HCT116 (cell line): Measurements from ENCODE around the gene DNAJC25. TPM values are rescaled to one million over a fixed set of nuclear protein-coding genes. Genes with fewer than 3 reads are reported as not detected.

Source experiments
- ATAC-seq: fragments of 200-7000 bp; cut with Tn5 transposase; 2 replicates; pipeline ENCODE4 v1.9.1; 2020; ENCODE audit warnings: mild to moderate bottlenecking, moderate library complexity
- BruUV-seq: library from RNA; stranded (reverse); fragments of 400-500 nt; replicated peaks from 2 replicates; lab custom pipeline; 2021; lab: Mats Ljungman, UMichigan
- CTCF ChIA-PET: fragments of 300-600 bp; sonication (Branson Sonifier 250); formaldehyde crosslinking; loops from one replicate; lab custom pipeline; 2021; ENCODE audit warnings: antibody characterized with exemption; lab: Charles Lee
- POLR2A ChIA-PET: fragments of 300-600, 350-600 bp; sonication (Branson Sonifier 250); formaldehyde crosslinking; loops from one replicate; lab custom pipeline; 2021; ENCODE audit warnings: antibody characterized with exemption; lab: Charles Lee
- RAD21 ChIA-PET, 2 experiments: fragments of 300-600 bp; sonication (Branson Sonifier 250); formaldehyde crosslinking; loops; one replicate each; lab custom pipeline; 2023; ENCODE audit warnings: low total read pairs in 2 of 2; ENCODE audit not compliant: uncharacterized antibody in 2 of 2, unreplicated experiment in 2 of 2, low non-redundant PET in 1 of 2; lab: Charles Lee
- DNase-seq: peaks from one replicate; pipeline ENCODE4 v3.0.0-alpha.2; 2010; ENCODE audit warnings: low read depth, low spot score
- H2AFZ ChIP-seq: fragments of 200-600 bp; shearing (Covaris generic), sonication (generic); 2 replicates; pipeline ENCODE4 v1.6.1; 2017; ENCODE audit warnings: low read depth, mixed run types, mixed read lengths, antibody characterized with exemption, low read length; ENCODE audit not compliant: poor library complexity, severe bottlenecking
- H3K27ac ChIP-seq: 2 replicates; pipeline ENCODE4 v1.5.1; 2012; ENCODE audit warnings: low read depth, low read length
- H3K27me3 ChIP-seq: fragments of 200-600 bp; sonication (generic); 2 replicates; pipeline ENCODE4 v1.6.1; 2016; ENCODE audit warnings: mixed run types, low read length, mixed read lengths; ENCODE audit not compliant: insufficient read depth
- H3K36me3 ChIP-seq, 2 experiments: fragments of 200-500 bp in 1 of 2; fragments of 200-600 bp in 1 of 2; sonication (Bioruptor generic) in 1 of 2; sonication (generic) in 1 of 2; 2 replicates each; pipeline versions ENCODE4 v1.5.1 to v1.6.1; 2014 to 2016; ENCODE audit warnings: low read length in 2 of 2, inconsistent platforms in 1 of 2, mixed read lengths in 1 of 2, mixed run types in 1 of 2; ENCODE audit not compliant: insufficient read depth in 2 of 2, control insufficient read depth in 1 of 2
- H3K4me1 ChIP-seq, 2 experiments: fragments of 200-600 bp in 1 of 2; sonication (generic) in 1 of 2; 2 replicates each; pipeline versions ENCODE4 v1.5.1 to v1.6.1; 2012 to 2017; ENCODE audit warnings: low read length in 2 of 2, inconsistent platforms in 1 of 2, mild to moderate bottlenecking in 1 of 2, mixed read lengths in 1 of 2, mixed run types in 1 of 2, moderate library complexity in 1 of 2; ENCODE audit not compliant: insufficient read depth in 2 of 2, control insufficient read depth in 1 of 2
- H3K4me2 ChIP-seq: fragments of 200-600 bp; sonication (generic); 2 replicates; pipeline ENCODE4 v1.6.1; 2017; ENCODE audit warnings: mixed run types, low read length, mixed read lengths
- H3K4me3 ChIP-seq, 2 experiments: fragments of 200-600 bp in 1 of 2; sonication (generic) in 1 of 2; replicated peaks in 1 of 2; 2 replicates each; pipeline ENCODE4 v1.5.1; 2011 to 2016; ENCODE audit warnings: low read length in 2 of 2, control low read depth in 1 of 2, low read depth in 1 of 2, mild to moderate bottlenecking in 1 of 2, mixed read lengths in 1 of 2, mixed run types in 1 of 2
- H3K79me2 ChIP-seq: fragments of 200-600 bp; sonication (generic); 2 replicates; pipeline ENCODE4 v1.6.1; 2017; ENCODE audit warnings: mild to moderate bottlenecking, mixed run types, low read length, moderate library complexity, mixed read lengths; ENCODE audit not compliant: insufficient read depth
- H3K9ac ChIP-seq: fragments of 200-600 bp; sonication (generic); 2 replicates; pipeline ENCODE4 v1.6.1; 2016; ENCODE audit warnings: low read length, mixed read lengths
- H3K9me2 ChIP-seq: fragments of 200-600 bp; sonication (generic), shearing (Covaris generic); 2 replicates; pipeline ENCODE4 v1.6.1; 2017; ENCODE audit warnings: mixed run types, mild to moderate bottlenecking, moderate library complexity; ENCODE audit not compliant: insufficient read depth
- H3K9me3 ChIP-seq, 2 experiments: fragments of 200-500 bp in 1 of 2; fragments of 200-600 bp in 1 of 2; sonication (Bioruptor generic) in 1 of 2; sonication (generic) in 1 of 2; 2 replicates each; pipeline ENCODE4 v1.6.1; 2014 to 2017; ENCODE audit warnings: low read length in 2 of 2, mixed read lengths in 2 of 2, inconsistent platforms in 1 of 2, low read depth in 1 of 2, mild to moderate bottlenecking in 1 of 2, mixed run types in 1 of 2, moderate library complexity in 1 of 2; ENCODE audit not compliant: control insufficient read depth in 1 of 2, insufficient read depth in 1 of 2
- H4K20me1 ChIP-seq: fragments of 200-600 bp; sonication (generic), shearing (Covaris generic); 2 replicates; pipeline ENCODE4 v1.6.1; 2017; ENCODE audit warnings: mixed run types, mild to moderate bottlenecking, moderate library complexity; ENCODE audit not compliant: insufficient read depth
- CBX3 ChIP-seq: IDR thresholded peaks from 2 replicates; pipeline ENCODE4 v1.6.1; 2012; ENCODE audit warnings: low read depth
- CEBPB ChIP-seq: IDR thresholded peaks from 2 replicates; pipeline ENCODE4 v1.6.1; 2012; ENCODE audit warnings: low read depth
- EGR1 ChIP-seq: IDR thresholded peaks from 2 replicates; pipeline ENCODE4 v1.6.1; 2012; ENCODE audit warnings: low read depth
- ELF1 ChIP-seq: IDR thresholded peaks from 2 replicates; pipeline ENCODE4 v1.6.1; 2012; ENCODE audit warnings: low read depth, borderline replicate concordance
- EZH2phosphoT487 ChIP-seq: fragments of 200-600 bp; IDR thresholded peaks from 2 replicates; pipeline ENCODE4 v1.6.1; 2018; ENCODE audit warnings: antibody characterized with exemption, borderline replicate concordance
- FOSL1 ChIP-seq: IDR thresholded peaks from 2 replicates; pipeline ENCODE4 v1.6.1; 2012; ENCODE audit warnings: low read depth
- JUND ChIP-seq: IDR thresholded peaks from 2 replicates; pipeline ENCODE4 v1.6.1; 2012
- RAD21 ChIP-seq: IDR thresholded peaks from 2 replicates; pipeline ENCODE4 v1.6.1; 2012; ENCODE audit warnings: low read depth, mild to moderate bottlenecking
- SIN3A ChIP-seq: IDR thresholded peaks from 2 replicates; pipeline ENCODE4 v1.6.1; 2012; ENCODE audit warnings: low read depth
- SP1 ChIP-seq: IDR thresholded peaks from 2 replicates; pipeline ENCODE4 v1.6.1; 2012; ENCODE audit warnings: low read depth
- SRF ChIP-seq: IDR thresholded peaks from 2 replicates; pipeline ENCODE4 v1.6.1; 2012; ENCODE audit warnings: low read depth
- ZFX ChIP-seq: fragments of 450-650 bp; IDR thresholded peaks from 2 replicates; pipeline ENCODE4 v1.6.1; 2017
- ZNF274 ChIP-seq: fragments of 200-500 bp; sonication (Bioruptor generic); IDR thresholded peaks from 2 replicates; pipeline ENCODE4 v1.6.1; 2014; ENCODE audit warnings: mild to moderate bottlenecking, low read depth, low read length, inconsistent platforms
- intact Hi-C: fragments of 100-400 bp; cut with micrococcal nuclease; formaldehyde crosslinking; loops from 2 replicates; pipeline ENCODE4 v1.10.0; 2022
- total RNA-seq: library from RNA; stranded (reverse); gene quantifications from one replicate; pipeline ENCODE4 v1.2.1, GENCODE V29; 2021; ENCODE audit not compliant: unreplicated experiment
- TF ChIP-seq, protein P1 (sequence below): IDR thresholded peaks from 2 replicates; pipeline ENCODE4 v1.6.1; 2012
- TF ChIP-seq, protein P2 (sequence below), 3 experiments: fragments of 200-600 bp in 1 of 3; sonication (generic) in 1 of 3; IDR thresholded peaks in 2 of 3; conservative IDR thresholded peaks in 1 of 3; 2 replicates each; pipeline ENCODE4 v1.5.1; 2012 to 2017; ENCODE audit warnings: low read depth in 2 of 3, low read length in 2 of 3, antibody characterized with exemption in 1 of 3, borderline replicate concordance in 1 of 3, control low read depth in 1 of 3, mild to moderate bottlenecking in 1 of 3, mixed read lengths in 1 of 3, mixed run types in 1 of 3, moderate library complexity in 1 of 3; ENCODE audit not compliant: insufficient read depth in 1 of 3
- TF ChIP-seq, protein P3 (sequence below): IDR thresholded peaks from 2 replicates; pipeline ENCODE4 v1.6.1; 2012; ENCODE audit warnings: low read depth

Gene DNAJC25
- total RNA-seq, 1 experiment from 2014 or later, result 7.1 TPM

DNA sequence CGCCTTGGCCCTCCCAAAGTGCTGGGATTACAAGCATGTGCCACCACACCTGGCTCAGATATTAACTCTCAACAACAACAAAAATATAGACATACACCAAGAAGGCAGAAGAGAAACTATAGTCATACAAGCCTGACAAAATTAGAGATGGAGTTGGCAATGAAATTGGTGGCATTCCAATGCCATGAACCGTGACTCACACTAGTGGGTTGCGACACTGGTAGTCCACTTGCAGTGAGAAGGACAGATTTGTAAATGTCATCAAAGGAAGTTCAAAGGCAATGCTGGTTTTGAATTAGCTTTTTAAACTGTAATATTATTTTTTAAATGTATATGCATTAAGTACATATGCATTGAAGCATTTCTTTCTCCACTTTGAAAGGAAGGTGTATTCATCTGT, 8.5 kb upstream of the DNAJC25 start:
- Histone ChIP-seq H3K79me2 (no peaks in the 10 kb centered on the region), H3K36me3 (no peaks in the 10 kb centered on the region), H4K20me1 (no peaks in the 10 kb centered on the region), H3K9ac (no peak overlapping the region), H3K4me3 (no peak overlapping the region), H3K27ac (no peak overlapping the region), H3K9me3 (no peaks in the 10 kb centered on the region), H3K27me3 (no peaks in the 10 kb centered on the region), H2AFZ (peak overlapping the region; percentile 78), H3K4me2 (peak overlapping the region; percentile 36; the same call in 1 of the 2 replicates), H3K9me2 (no peaks in the 10 kb centered on the region), H3K4me1 (peaks cover 7 to 10% of the 10 kb centered on the region in 2 experiments)
- ATAC-seq, result peak; percentile 21; the same call in 1 of the 2 replicates
- CTCF ChIA-PET, result interaction anchor here (2.4 kb wide), 1 partner anchor 24 kb away, joined by 38 read pairs; the partner anchor contains the start of gene PTGR1
- POLR2A ChIA-PET, result no interaction called here
- DNase-seq, result no peak
- TF ChIP-seq CEBPB (peak; percentile 83), SIN3A (no peak)
- intact Hi-C loops, result loop anchor here (1.0 to 5.0 kb wide), 2 partner anchors 25 to 985 kb away; no protein-coding TSS in a partner anchor
- BruUV-seq, result no TSS peak
- RAD21 ChIA-PET, result no interaction called here

DNA sequence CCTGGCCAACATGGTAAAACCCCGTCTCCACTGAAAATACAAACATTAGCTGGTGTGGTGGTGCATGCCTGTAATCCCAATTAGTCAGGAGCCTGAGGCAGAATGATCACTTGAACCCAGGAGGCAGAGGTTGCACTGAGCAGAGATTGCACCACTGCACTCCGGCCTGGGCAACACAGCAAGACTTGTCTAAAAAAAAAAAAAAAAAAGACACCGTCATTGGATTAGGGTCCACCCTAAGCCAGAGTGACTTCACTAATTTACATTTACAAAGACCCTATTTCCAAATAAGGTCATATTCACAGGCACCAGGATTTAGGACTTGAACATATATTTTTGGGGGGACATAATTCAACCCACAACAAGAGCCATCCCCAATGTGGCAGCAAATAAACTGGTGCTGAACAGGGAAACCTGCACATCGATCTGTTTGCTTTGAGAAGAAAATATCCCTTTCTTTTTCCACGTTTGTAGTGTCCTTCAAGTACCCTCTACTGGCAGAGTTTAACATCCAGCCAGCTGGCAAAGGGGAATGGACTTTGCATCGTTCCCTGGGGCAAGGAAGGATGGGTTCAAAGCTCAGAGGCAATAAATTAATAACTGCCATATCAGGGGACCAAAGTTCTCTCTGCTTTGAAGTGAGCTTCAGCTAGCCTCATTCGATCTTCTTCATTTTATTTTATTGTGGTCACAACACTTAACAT, 3.7 kb upstream of the DNAJC25 start:
- Histone ChIP-seq H3K9me3 (no peaks in the 10 kb centered on the region), H3K9me2 (no peaks in the 10 kb centered on the region), H3K27ac (no peak overlapping the region), H3K79me2 (peaks cover 11% of the 10 kb centered on the region), H3K27me3 (no peaks in the 10 kb centered on the region), H3K4me2 (no peak overlapping the region), H3K9ac (no peak overlapping the region), H4K20me1 (no peaks in the 10 kb centered on the region), H3K36me3 (no peaks in the 10 kb centered on the region), H3K4me1 (peaks cover 5 to 17% of the 10 kb centered on the region in 2 experiments), H2AFZ (no peak overlapping the region), H3K4me3 (no peak overlapping the region)
- intact Hi-C loops, result no loop called here
- ChIA-PET CTCF (no interaction called here), RAD21 (interaction anchor here in 1 of 2 experiments (0.6 kb wide), 1 partner anchor 21 kb away, joined by 3 read pairs; no protein-coding TSS in a partner anchor), POLR2A (no interaction called here)
- DNase-seq, result no peak
- BruUV-seq, result no TSS peak
- ATAC-seq, result no peak
- TF ChIP-seq SP1 (no peak), RAD21 (no peak), ZNF274 (no peak), ZFX (no peak), FOSL1 (no peak), SRF (no peak), EGR1 (no peak), JUND (no peak), EZH2phosphoT487 (no peak), CEBPB (no peak), ELF1 (no peak), CBX3 (no peak)
- TF ChIP-seq, protein P1, sequence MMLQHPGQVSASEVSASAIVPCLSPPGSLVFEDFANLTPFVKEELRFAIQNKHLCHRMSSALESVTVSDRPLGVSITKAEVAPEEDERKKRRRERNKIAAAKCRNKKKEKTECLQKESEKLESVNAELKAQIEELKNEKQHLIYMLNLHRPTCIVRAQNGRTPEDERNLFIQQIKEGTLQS, result no peak
- TF ChIP-seq, protein P2, sequence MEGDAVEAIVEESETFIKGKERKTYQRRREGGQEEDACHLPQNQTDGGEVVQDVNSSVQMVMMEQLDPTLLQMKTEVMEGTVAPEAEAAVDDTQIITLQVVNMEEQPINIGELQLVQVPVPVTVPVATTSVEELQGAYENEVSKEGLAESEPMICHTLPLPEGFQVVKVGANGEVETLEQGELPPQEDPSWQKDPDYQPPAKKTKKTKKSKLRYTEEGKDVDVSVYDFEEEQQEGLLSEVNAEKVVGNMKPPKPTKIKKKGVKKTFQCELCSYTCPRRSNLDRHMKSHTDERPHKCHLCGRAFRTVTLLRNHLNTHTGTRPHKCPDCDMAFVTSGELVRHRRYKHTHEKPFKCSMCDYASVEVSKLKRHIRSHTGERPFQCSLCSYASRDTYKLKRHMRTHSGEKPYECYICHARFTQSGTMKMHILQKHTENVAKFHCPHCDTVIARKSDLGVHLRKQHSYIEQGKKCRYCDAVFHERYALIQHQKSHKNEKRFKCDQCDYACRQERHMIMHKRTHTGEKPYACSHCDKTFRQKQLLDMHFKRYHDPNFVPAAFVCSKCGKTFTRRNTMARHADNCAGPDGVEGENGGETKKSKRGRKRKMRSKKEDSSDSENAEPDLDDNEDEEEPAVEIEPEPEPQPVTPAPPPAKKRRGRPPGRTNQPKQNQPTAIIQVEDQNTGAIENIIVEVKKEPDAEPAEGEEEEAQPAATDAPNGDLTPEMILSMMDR (IDR thresholded peaks at IDR 0.05 in 2 of 3, conservative IDR thresholded peaks at IDR 0.05 in 1 of 3; ENCODE audit: borderline replicate concordance in 1 of 3, insufficient read depth in 1 of 3, low read depth in 2 of 3, low read length in 2 of 3), result no peak
- TF ChIP-seq, protein P3, sequence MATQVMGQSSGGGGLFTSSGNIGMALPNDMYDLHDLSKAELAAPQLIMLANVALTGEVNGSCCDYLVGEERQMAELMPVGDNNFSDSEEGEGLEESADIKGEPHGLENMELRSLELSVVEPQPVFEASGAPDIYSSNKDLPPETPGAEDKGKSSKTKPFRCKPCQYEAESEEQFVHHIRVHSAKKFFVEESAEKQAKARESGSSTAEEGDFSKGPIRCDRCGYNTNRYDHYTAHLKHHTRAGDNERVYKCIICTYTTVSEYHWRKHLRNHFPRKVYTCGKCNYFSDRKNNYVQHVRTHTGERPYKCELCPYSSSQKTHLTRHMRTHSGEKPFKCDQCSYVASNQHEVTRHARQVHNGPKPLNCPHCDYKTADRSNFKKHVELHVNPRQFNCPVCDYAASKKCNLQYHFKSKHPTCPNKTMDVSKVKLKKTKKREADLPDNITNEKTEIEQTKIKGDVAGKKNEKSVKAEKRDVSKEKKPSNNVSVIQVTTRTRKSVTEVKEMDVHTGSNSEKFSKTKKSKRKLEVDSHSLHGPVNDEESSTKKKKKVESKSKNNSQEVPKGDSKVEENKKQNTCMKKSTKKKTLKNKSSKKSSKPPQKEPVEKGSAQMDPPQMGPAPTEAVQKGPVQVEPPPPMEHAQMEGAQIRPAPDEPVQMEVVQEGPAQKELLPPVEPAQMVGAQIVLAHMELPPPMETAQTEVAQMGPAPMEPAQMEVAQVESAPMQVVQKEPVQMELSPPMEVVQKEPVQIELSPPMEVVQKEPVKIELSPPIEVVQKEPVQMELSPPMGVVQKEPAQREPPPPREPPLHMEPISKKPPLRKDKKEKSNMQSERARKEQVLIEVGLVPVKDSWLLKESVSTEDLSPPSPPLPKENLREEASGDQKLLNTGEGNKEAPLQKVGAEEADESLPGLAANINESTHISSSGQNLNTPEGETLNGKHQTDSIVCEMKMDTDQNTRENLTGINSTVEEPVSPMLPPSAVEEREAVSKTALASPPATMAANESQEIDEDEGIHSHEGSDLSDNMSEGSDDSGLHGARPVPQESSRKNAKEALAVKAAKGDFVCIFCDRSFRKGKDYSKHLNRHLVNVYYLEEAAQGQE, result no peak
